Kidney epithelial cell (primary cell): Measurements from ENCODE around the gene SLC9C2. TPM values are rescaled to one million over a fixed set of nuclear protein-coding genes. Genes with fewer than 3 reads are reported as not detected.

Experiments
- DNase-seq: peaks from one replicate; pipeline ENCODE4 v3.0.0-alpha.2; 2010; ENCODE audit warnings: low read depth
- H3K27me3 ChIP-seq: 2 replicates; pipeline ENCODE4 v1.6.0; 2011; ENCODE audit warnings: low read length; ENCODE audit not compliant: control insufficient read depth, insufficient read depth
- H3K36me3 ChIP-seq: 2 replicates; pipeline ENCODE4 v1.5.1; 2011; ENCODE audit warnings: low read length; ENCODE audit not compliant: control insufficient read depth, insufficient read depth
- H3K4me3 ChIP-seq: 2 replicates; pipeline ENCODE4 v1.5.1; 2011; ENCODE audit warnings: low read depth, mild to moderate bottlenecking, control low read depth, low read length
- total RNA-seq: library from RNA; depleted of rRNA; stranded (reverse); fragments of >200 nt; gene quantifications from 2 replicates; pipeline ENCODE4 v1.2.3, GENCODE V29; 2015
- TF ChIP-seq, protein P1 (sequence below): IDR thresholded peaks from 2 replicates; pipeline ENCODE4 v1.5.1; 2011; ENCODE audit warnings: mild to moderate bottlenecking, moderate library complexity, low read length, control low read depth, inconsistent platforms; ENCODE audit not compliant: insufficient read depth, poor library complexity, severe bottlenecking

Gene SLC9C2
- total RNA-seq, 1 donor from 2014 or later: not detected

DNA sequence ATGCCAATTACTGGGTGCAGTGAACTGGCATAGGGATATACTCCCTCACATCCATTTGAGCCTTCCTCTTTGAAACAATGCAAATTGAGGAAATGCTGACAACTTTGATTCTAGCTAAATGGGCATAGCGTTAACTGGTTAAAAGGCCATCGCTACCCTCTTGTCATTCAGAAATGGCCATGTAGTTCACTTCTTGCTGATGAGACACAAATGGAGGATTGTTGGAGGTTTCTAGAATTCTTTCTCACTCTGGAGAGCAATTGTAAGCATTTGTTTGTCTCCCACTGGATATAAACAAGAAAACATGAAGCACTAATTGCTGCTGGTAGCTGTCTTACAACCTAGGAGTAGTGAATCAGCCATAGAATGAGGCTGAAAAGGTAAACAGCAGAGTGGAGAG, 111.4 kb downstream of the SLC9C2 start:
- TF ChIP-seq, protein P1, sequence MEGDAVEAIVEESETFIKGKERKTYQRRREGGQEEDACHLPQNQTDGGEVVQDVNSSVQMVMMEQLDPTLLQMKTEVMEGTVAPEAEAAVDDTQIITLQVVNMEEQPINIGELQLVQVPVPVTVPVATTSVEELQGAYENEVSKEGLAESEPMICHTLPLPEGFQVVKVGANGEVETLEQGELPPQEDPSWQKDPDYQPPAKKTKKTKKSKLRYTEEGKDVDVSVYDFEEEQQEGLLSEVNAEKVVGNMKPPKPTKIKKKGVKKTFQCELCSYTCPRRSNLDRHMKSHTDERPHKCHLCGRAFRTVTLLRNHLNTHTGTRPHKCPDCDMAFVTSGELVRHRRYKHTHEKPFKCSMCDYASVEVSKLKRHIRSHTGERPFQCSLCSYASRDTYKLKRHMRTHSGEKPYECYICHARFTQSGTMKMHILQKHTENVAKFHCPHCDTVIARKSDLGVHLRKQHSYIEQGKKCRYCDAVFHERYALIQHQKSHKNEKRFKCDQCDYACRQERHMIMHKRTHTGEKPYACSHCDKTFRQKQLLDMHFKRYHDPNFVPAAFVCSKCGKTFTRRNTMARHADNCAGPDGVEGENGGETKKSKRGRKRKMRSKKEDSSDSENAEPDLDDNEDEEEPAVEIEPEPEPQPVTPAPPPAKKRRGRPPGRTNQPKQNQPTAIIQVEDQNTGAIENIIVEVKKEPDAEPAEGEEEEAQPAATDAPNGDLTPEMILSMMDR: no peak
- H3K27me3 ChIP-seq: no peaks in the 10 kb centered on the region
- no peak overlapping the region for H3K4me3 ChIP-seq
- DNase-seq: no peak
- peaks cover 3% of the 10 kb centered on the region for H3K36me3 ChIP-seq

DNA sequence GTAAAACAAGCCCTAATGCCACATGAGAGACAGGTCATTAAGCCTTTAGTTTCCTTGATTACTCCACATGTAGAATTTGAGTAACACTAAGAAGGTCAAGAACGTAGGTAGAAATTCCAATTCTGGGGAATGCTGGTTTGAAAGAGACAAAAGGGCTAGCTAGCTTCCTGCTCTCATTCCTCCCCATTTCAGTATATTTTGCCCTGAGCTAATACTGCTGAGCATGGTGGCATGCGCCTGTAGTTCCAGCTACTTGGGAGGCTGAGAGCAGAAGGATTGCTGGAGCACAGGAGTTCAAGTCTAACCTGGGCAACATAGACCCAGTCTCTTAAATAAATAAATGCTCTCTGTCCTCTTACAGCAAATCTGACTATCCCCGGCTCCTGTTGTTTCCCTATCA, 112.9 kb downstream of the SLC9C2 start:
- Histone ChIP-seq H3K36me3 (peaks cover 3% of the 10 kb centered on the region), H3K4me3 (no peak overlapping the region)
- no peak for DNase-seq

DNA sequence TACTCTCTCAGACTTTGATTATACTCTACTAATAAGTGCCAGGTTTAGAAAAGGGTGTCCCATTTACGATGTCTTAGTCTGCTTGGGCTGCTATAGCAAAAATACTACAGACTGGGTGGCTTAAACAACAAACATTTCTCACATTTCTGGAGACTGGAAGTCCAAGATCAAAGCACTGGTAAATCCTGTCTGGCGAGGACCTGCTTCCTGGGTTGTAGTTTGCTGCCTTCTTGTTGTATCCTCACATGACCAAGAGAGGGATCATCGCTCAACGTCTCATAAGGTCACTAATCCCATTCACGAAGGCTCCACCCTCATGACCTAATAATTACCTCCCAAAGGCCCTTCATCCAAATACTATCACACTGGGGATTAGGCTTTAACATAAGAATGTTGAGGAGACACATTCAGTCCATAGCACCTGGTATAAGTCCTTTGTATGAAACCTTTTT, 113.7 kb downstream of the SLC9C2 start:
- DNase-seq: no peak
- TF ChIP-seq, protein P1: no peak
- Histone ChIP-seq H3K27me3 (no peaks in the 10 kb centered on the region), H3K36me3 (peaks cover 3% of the 10 kb centered on the region), H3K4me3 (no peak overlapping the region)

More for the DNA sequence above, 112.9 kb downstream of the SLC9C2 start:
- no peaks in the 10 kb centered on the region for H3K27me3 ChIP-seq
- TF ChIP-seq, protein P1: no peak

DNA sequence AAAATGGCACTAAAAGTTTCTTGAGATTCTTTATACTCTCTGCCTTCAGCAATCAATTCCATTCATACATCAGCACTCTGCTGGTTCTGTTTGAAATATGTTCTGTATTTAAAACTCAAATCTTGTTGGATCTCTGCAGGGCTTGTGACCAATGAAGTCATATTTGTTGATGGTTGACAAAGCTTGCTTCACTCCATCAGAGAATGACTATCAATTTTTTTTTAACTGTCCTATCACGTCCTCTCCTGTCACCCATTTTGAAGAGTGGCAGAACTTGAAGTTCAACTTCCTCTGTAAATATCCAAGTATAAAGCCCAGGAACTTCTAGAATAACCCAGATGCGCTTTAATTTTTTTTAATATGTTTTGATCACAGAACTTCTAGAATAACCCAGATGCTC, 114.9 kb downstream of the SLC9C2 start:
- Histone ChIP-seq H3K27me3 (no peaks in the 10 kb centered on the region), H3K4me3 (no peak overlapping the region), H3K36me3 (peaks cover 3% of the 10 kb centered on the region)
- no peak for DNase-seq
- TF ChIP-seq, protein P1: no peak

DNA sequence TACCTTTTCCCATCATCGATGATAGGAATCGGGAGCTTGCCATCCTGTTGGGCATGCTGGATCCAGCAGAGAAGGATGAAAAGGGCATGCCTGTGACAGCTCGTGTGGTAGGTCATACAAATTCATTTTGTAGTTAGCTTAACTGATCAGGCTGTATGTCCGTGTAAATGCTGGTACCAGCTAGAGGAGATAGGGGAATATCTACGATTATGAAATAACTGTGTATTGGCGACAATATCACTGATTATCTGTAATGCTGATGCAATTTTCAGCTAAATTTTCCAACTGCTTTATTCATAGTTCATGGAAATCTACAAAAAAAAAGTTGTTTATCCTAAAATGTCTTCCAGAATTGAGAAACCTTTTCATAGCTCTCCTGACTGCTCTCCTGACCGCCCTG, 117.5 kb downstream of the SLC9C2 start:
- TF ChIP-seq, protein P1: no peak
- H3K27me3 ChIP-seq: no peaks in the 10 kb centered on the region
- H3K36me3 ChIP-seq: peaks cover 3% of the 10 kb centered on the region
- H3K4me3 ChIP-seq: no peak overlapping the region
- no peak for DNase-seq

DNA sequence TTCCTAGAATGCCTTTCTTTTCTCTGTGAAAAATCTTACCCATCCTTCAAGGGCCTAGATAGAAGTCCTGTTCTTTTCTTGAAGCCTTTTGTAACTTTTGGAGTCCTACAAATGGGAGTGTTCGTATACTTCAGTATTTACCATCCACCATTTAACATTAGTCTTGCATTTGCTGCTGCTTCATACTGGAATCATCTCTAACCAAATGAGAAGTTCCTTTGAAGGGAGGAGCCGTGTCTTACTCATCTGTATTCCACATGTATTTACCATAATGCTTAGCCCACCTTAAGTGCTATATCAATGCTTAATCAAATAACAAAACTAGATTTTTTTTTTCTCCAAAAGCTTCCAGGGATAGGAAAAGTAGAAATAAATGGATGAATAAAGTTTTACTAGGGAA, 118.6 kb downstream of the SLC9C2 start:
- Histone ChIP-seq H3K27me3 (no peaks in the 10 kb centered on the region), H3K36me3 (peaks cover 3% of the 10 kb centered on the region)
- TF ChIP-seq, protein P1: no peak

More for the DNA sequence above, 118.6 kb downstream of the SLC9C2 start:
- no peak overlapping the region for H3K4me3 ChIP-seq
- DNase-seq: no peak
